Measurements from ENCODE around the gene XYLT1. TPM values are rescaled to one million over a fixed set of nuclear protein-coding genes. Genes with fewer than 3 reads are reported as not detected.

The XYLT1 gene
- polyA plus RNA-seq, 3 donors from 2014 or later = 0.79 to 6.2 (median 3.3) TPM

GRCh38 chr16:17356243-17356933 is 114.4 kb downstream of the XYLT1 start:
- H3K9me3 Mint-ChIP-seq = no peaks in the 10 kb centered on the region
- peaks cover 70 to 84% of the 10 kb centered on the region in 2 donors for H3K4me1 Mint-ChIP-seq
- peaks cover 0 to 28% (median 14%) of the 10 kb centered on the region in 3 donors for H3K36me3 Mint-ChIP-seq
- peak overlapping the region in 2 of 6 donors; percentile 44 to 55 for H3K27ac Mint-ChIP-seq
- no peak overlapping the region for H3K4me3 Mint-ChIP-seq
- no peak for DNase-seq
- no peaks in the 10 kb centered on the region for H3K27me3 Mint-ChIP-seq (ENCODE audit: low read depth in 3 of 3)

- Mint-ChIP-seq H3K36me3 (peaks cover 0 to 28% (median 14%) of the 10 kb centered on the region in 3 donors), H3K4me1 (peaks cover 58 to 82% of the 10 kb centered on the region in 2 donors), H3K4me3 (no peak overlapping the region), H3K9me3 (no peaks in the 10 kb centered on the region), H3K27me3 (ENCODE audit: low read depth in 3 of 3) (no peaks in the 10 kb centered on the region), H3K27ac (no peak overlapping the region)
- DNase-seq = no peak
These were observed 116.1 kb downstream of the XYLT1 start for GRCh38 chr16:17354685-17355084.

- Mint-ChIP-seq H3K36me3 (peaks cover 0 to 28% (median 14%) of the 10 kb centered on the region in 3 donors), H3K27ac (peak overlapping the region in 3 of 6 donors; percentile 34 to 61 (median 53)), H3K9me3 (no peaks in the 10 kb centered on the region), H3K4me1 (peaks cover 58 to 82% of the 10 kb centered on the region in 2 donors), H3K4me3 (no peak overlapping the region), H3K27me3 (ENCODE audit: low read depth in 3 of 3) (no peaks in the 10 kb centered on the region)
- no peak for DNase-seq
These were observed 116.6 kb downstream of the XYLT1 start for GRCh38 chr16:17354141-17354601.

GRCh38 chr16:17353561-17353960 is 117.2 kb downstream of the XYLT1 start:
- H3K27ac Mint-ChIP-seq = peak overlapping the region in 4 of 6 donors; percentile 16 to 61 (median 58)
- no peak overlapping the region for H3K4me3 Mint-ChIP-seq
- peaks cover 58 to 82% of the 10 kb centered on the region in 2 donors for H3K4me1 Mint-ChIP-seq
- H3K9me3 Mint-ChIP-seq = no peaks in the 10 kb centered on the region
- peaks cover 0 to 28% (median 16%) of the 10 kb centered on the region in 3 donors for H3K36me3 Mint-ChIP-seq
- H3K27me3 Mint-ChIP-seq (ENCODE audit: low read depth in 3 of 3) = peaks cover 0 to 2% (median 0%) of the 10 kb centered on the region in 3 donors
- no peak for DNase-seq

DNA sequence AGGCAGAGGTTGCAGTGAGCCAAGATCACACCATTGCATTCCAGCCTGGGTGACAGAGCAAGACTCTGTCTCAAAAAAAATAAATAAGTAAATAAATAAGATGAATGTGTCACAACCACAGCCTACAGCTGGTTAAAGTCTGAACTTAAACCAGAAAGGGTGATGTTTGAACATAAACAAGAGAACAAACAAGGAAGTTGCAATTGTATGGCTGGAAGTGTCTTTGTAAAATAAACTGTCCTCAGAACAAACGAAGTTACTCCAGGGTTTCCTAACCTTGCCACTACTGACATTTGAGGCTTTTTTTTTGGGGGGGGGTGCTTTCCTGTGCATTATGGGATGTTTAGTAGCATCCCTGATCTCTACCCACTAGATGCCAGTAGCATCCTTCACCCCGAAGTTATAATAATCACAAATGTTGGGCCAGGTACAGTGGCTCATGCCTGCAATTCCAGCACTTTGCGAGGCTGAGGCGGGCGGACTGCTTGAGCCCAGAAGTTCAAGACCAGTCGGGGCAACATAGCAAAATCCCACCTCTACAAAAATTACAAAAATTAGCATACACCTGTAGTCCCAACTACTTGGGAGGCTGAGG is 119.2 kb downstream of the XYLT1 start:
- Mint-ChIP-seq H3K27ac (peak overlapping the region in 3 of 6 donors; percentile 43 to 71 (median 45)), H3K4me1 (peaks cover 63 to 84% of the 10 kb centered on the region in 2 donors), H3K36me3 (peaks cover 0 to 20% (median 9%) of the 10 kb centered on the region in 3 donors), H3K4me3 (no peak overlapping the region), H3K27me3 (ENCODE audit: low read depth in 3 of 3) (peaks cover 0 to 3% (median 0%) of the 10 kb centered on the region in 3 donors), H3K9me3 (no peaks in the 10 kb centered on the region)
- no peak for DNase-seq

DNA sequence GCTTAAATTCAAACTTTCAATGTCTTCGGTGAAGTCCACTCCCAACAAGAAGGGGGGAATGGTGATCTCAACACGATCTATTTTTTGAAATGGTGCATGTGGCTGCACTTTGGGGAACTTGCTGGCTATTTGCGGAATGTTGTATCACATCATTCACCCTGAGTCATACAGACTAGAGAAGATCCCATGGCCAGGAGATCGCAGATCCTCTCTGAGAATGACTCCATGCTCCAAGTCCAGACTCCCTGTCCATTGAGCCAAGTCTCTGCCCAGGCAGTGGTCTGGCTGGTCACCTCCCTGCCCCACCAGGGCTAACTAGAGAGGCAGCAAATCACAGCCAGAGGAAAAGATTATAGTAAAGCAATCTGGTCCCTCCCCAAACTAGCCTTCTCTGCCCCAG is 120.6 kb downstream of the XYLT1 start:
- H3K9me3 Mint-ChIP-seq = no peaks in the 10 kb centered on the region
- H3K27me3 Mint-ChIP-seq (ENCODE audit: low read depth in 3 of 3) = peaks cover 0 to 3% (median 0%) of the 10 kb centered on the region in 3 donors
- peaks cover 0 to 20% (median 9%) of the 10 kb centered on the region in 3 donors for H3K36me3 Mint-ChIP-seq
- peak overlapping the region in 3 of 6 donors; percentile 20 to 50 (median 40) for H3K27ac Mint-ChIP-seq
- H3K4me1 Mint-ChIP-seq = peaks cover 71 to 91% of the 10 kb centered on the region in 2 donors
- no peak overlapping the region for H3K4me3 Mint-ChIP-seq
- DNase-seq = no peak

DNA sequence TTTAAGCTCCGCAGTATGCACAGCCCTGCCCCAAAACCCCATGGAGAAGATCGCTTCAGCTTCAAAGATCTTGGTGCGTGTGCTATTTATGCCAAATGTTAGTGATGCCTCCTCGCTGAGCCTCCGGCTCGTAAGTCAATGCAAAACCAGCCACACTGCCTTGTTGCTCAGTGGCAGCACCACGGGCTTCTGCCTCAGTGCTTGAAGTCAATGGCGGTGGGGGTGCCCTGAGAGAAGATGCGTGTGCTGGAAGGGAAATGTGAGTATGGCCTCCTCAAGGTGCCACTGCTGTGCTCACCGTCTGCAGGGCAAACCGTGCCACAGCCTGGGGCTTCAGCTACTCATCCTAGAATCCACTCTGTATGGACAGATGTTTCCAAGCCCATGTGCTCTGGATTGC is 121.9 kb downstream of the XYLT1 start:
- H3K36me3 Mint-ChIP-seq = peaks cover 0 to 9% (median 8%) of the 10 kb centered on the region in 3 donors
- peaks cover 79 to 93% of the 10 kb centered on the region in 2 donors for H3K4me1 Mint-ChIP-seq
- H3K27me3 Mint-ChIP-seq (ENCODE audit: low read depth in 3 of 3) = peaks cover under 1 to 5% (median 2%) of the 10 kb centered on the region in 3 donors
- H3K4me3 Mint-ChIP-seq = peak overlapping the region; percentile 25 to 62 (median 54)
- no peaks in the 10 kb centered on the region for H3K9me3 Mint-ChIP-seq
- DNase-seq = no peak
- H3K27ac Mint-ChIP-seq = peak overlapping the region; percentile 13 to 90 (median 72)

- Mint-ChIP-seq H3K4me1 (peaks cover 79 to 93% of the 10 kb centered on the region in 2 donors), H3K36me3 (peaks cover 0 to 4% (median 4%) of the 10 kb centered on the region in 3 donors), H3K4me3 (peak overlapping the region; percentile 54 to 80 (median 62)), H3K27ac (peak overlapping the region; percentile 87 to 97 (median 92)), H3K9me3 (no peaks in the 10 kb centered on the region), H3K27me3 (ENCODE audit: low read depth in 3 of 3) (peaks cover 6 to 11% (median 9%) of the 10 kb centered on the region in 3 donors)
- DNase-seq = no peak
These were observed 122.5 kb downstream of the XYLT1 start for GRCh38 chr16:17348042-17348783.

DNA sequence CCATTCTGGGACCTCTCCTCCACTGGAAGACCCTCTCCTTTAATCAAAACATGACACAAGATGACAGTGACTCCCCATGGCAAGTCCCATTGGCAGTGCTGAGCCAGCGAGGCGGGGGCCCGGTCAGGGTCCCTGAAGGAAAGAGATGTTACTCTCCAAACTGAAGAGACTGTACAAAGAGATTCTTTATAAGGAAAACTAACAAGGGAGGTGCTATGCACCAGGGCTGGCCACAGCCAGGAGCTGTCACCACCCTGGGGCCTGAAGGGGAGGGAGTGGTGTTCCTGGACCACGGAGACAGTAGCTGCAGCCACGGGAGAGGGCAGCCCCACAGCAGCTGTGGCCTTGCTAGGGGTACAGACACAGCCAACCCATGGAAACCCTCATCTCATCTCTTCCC is 123.1 kb downstream of the XYLT1 start:
- peak overlapping the region; percentile 87 to 97 (median 92) for H3K27ac Mint-ChIP-seq
- peaks cover 12 to 17% (median 14%) of the 10 kb centered on the region in 3 donors for H3K27me3 Mint-ChIP-seq (ENCODE audit: low read depth in 3 of 3)
- no peak for DNase-seq
- H3K4me1 Mint-ChIP-seq = peaks cover 81 to 94% of the 10 kb centered on the region in 2 donors
- peaks cover 0 to 4% (median 4%) of the 10 kb centered on the region in 3 donors for H3K36me3 Mint-ChIP-seq
- peak overlapping the region; percentile 39 to 80 (median 71) for H3K4me3 Mint-ChIP-seq
- no peaks in the 10 kb centered on the region for H3K9me3 Mint-ChIP-seq

DNA sequence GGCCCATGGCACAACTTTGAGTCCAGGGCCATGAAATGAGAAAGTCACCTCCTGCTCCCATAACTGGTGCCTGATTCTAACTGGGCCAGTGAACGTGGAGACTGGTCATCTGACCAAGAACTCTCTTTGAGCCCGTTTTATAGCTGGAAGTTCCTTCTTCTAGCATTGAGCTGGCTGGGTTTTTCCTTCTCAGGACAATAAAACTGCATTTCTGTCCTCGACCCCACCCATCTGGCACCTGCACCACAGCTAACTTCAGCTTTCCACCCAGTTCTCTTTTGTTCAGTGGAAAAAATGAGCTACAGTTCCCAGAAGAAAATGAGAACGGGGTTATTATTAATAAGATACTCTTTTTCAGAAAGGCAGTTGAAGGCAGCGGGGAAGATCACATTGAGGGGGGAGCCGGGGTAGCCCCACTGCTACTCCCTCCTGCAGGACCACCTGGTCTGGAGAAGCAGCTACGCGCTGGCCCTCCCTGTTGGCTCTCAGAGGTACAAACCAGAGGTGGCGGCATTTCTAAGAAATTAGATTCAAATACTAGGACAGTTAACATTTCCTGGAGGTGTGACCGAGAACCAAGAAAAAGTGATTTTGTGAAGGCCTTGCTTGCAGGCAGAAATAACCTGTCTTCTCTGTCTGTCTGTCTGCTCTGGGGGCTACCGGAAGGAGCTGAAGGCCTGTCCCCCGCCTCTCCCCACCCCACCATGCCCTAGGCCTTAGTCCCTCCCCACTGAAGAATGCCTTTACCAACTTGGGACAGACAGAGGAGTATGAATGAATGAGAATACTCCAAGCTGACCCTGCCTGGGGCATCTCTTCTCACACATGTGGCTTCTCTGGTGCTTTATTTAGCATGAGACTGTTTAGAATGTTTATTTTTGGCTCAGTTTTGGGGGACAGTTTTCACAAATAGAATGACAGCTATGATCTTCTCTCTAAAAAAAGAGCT is 123.9 kb downstream of the XYLT1 start:
- Mint-ChIP-seq H3K4me3 (peak overlapping the region; percentile 39 to 80 (median 71)), H3K27me3 (ENCODE audit: low read depth in 3 of 3) (peaks cover 17 to 21% (median 17%) of the 10 kb centered on the region in 3 donors), H3K27ac (peak overlapping the region; percentile 87 to 97 (median 92)), H3K36me3 (peaks cover 0 to 4% (median 4%) of the 10 kb centered on the region in 3 donors), H3K4me1 (peaks cover 85 to 94% of the 10 kb centered on the region in 2 donors), H3K9me3 (no peaks in the 10 kb centered on the region)
- peak; percentile 48 to 51 (median 48) for DNase-seq

DNA sequence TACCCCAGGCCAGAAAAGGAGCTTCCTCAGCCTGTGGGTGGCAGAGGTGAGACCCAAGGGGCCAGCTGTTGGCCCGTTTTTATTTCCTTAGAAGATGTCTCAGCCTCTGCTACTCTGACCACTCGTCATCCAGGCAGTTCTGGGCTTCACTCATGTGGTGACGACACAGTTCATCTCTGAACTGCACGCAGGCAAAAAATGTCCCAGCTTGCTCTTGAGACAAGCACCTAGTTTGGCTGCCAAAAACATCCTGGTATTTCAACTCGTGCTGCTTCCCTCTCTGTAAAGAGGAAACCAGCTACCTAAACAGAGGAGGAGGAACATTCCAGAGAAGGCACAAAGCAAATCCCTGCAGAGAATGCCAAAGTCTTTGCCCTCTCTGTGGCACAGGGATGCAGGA is 125.7 kb downstream of the XYLT1 start:
- Mint-ChIP-seq H3K27ac (peak overlapping the region; percentile 66 to 100 (median 97)), H3K4me3 (peak overlapping the region; percentile 51 to 88 (median 72)), H3K36me3 (peaks cover 0 to 4% (median 0%) of the 10 kb centered on the region in 3 donors), H3K4me1 (peaks cover 93 to 94% of the 10 kb centered on the region in 2 donors), H3K27me3 (ENCODE audit: low read depth in 3 of 3) (peaks cover 20 to 21% (median 21%) of the 10 kb centered on the region in 3 donors), H3K9me3 (no peaks in the 10 kb centered on the region)
- DNase-seq = peak; percentile 51 to 68 (median 54)

- peak; percentile 89 to 90 (median 90) for DNase-seq
- Mint-ChIP-seq H3K4me1 (peaks cover 89 to 95% of the 10 kb centered on the region in 2 donors), H3K4me3 (peak overlapping the region; percentile 86 to 92 (median 90)), H3K27me3 (ENCODE audit: low read depth in 3 of 3) (peaks cover 20 to 21% (median 21%) of the 10 kb centered on the region in 3 donors), H3K36me3 (peaks cover 0 to 4% (median 0%) of the 10 kb centered on the region in 3 donors), H3K27ac (peak overlapping the region; percentile 92 to 100 (median 100)), H3K9me3 (no peaks in the 10 kb centered on the region)
These were observed 127.0 kb downstream of the XYLT1 start for GRCh38 chr16:17343728-17344127.
